HG03571 (cell line): Measurements from ENCODE around the gene KSR1.

Experiments used
- ATAC-seq: cut with Tn5 transposase; IDR thresholded peaks from one replicate; pipeline ENCODE4 v1.9.1; 2021; ENCODE audit not compliant: unreplicated experiment

Gene KSR1

GRCh38 chr17:27513849-27514248, 57.6 kb downstream of the KSR1 start:
- no peak for ATAC-seq

GRCh38 chr17:27514595-27515413, 58.6 kb downstream of the KSR1 start:
- ATAC-seq, result no peak

GRCh38 chr17:27518048-27518447, 61.8 kb downstream of the KSR1 start:
- no peak for ATAC-seq

- no peak for ATAC-seq
These were observed 62.6 kb downstream of the KSR1 start for GRCh38 chr17:27518545-27519521.

- no peak for ATAC-seq
These were observed 63.3 kb downstream of the KSR1 start for GRCh38 chr17:27519550-27519949.

GRCh38 chr17:27520491-27521185, 64.4 kb downstream of the KSR1 start:
- no peak for ATAC-seq

GRCh38 chr17:27521281-27522027, 65.2 kb downstream of the KSR1 start:
- no peak for ATAC-seq

GRCh38 chr17:27522028-27522635, 65.9 kb downstream of the KSR1 start:
- ATAC-seq, result no peak

- ATAC-seq, result no peak
These were observed 67.5 kb downstream of the KSR1 start for GRCh38 chr17:27523712-27524111.

- no peak for ATAC-seq
These were observed 68.3 kb downstream of the KSR1 start for GRCh38 chr17:27524594-27524993.

GRCh38 chr17:27525316-27525715, 69.1 kb downstream of the KSR1 start:
- no peak for ATAC-seq

- no peak for ATAC-seq
These were observed 69.8 kb downstream of the KSR1 start for GRCh38 chr17:27525836-27526603.

GRCh38 chr17:27526604-27527002, 70.4 kb downstream of the KSR1 start:
- peak; percentile 53 for ATAC-seq

- no peak for ATAC-seq
These were observed 73.1 kb downstream of the KSR1 start for GRCh38 chr17:27529230-27529796.

GRCh38 chr17:27530764-27531391, 74.6 kb downstream of the KSR1 start:
- ATAC-seq, result no peak

- ATAC-seq, result no peak
These were observed 75.3 kb downstream of the KSR1 start for GRCh38 chr17:27531469-27531961.

GRCh38 chr17:27532269-27533263, 76.3 kb downstream of the KSR1 start:
- ATAC-seq, result no peak
